GM21447 (cell line): ENCODE results near the gene AFF2.

Source experiments
- ATAC-seq: cut with Tn5 transposase; IDR thresholded peaks from one replicate; pipeline ENCODE4 v1.9.1; 2021; ENCODE audit not compliant: unreplicated experiment

The AFF2 gene

GRCh38 chrX:148722966-148723365, 222.5 kb downstream of the AFF2 start:
- ATAC-seq = no peak

GRCh38 chrX:148723551-148723950, 223.1 kb downstream of the AFF2 start:
- ATAC-seq = no peak

- no peak for ATAC-seq
These were observed 228.5 kb downstream of the AFF2 start for GRCh38 chrX:148728901-148729300.

- ATAC-seq = no peak
These were observed 232.3 kb downstream of the AFF2 start for GRCh38 chrX:148732743-148733142.

DNA sequence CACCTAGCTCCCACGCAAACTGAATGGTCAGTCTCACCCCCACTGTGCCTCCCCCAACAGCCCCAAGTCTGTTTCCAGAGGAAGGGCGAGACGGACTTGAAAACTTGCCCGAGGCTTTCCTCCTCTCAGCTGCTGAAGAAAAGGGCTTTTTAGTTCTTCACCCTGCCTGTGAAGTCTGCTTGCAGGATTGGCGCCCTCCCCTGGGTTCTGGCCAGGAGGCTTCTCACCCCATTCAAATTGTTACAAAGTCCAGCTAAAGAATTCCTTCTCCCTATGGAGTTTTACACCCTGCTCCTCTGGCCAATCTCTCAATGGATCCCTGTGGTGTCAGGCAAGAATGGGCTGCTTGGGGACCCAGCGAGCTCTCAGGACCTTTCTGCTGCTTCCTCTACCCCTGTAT, 241.0 kb downstream of the AFF2 start:
- ATAC-seq = no peak

DNA sequence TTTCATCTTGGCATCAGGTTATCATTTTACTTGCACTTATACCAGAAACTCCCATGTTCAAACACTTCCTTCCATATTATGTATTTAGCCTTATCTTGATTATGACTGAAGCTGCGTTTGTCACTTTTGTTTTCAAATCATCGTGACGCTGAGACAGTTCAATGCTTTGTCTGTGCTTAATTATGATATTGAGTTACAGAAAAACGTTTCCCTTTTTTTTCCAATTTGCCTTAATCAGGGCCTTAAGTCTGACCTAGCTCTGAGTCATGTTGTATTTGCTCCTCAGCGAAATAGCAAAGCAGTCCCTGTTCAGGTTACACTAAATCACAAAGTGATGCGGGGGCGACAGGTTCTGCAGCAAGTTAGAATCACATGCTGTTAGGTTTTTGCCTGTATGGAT, 254.7 kb downstream of the AFF2 start:
- ATAC-seq = no peak

GRCh38 chrX:148763896-148764295, 263.5 kb downstream of the AFF2 start:
- ATAC-seq = no peak

DNA sequence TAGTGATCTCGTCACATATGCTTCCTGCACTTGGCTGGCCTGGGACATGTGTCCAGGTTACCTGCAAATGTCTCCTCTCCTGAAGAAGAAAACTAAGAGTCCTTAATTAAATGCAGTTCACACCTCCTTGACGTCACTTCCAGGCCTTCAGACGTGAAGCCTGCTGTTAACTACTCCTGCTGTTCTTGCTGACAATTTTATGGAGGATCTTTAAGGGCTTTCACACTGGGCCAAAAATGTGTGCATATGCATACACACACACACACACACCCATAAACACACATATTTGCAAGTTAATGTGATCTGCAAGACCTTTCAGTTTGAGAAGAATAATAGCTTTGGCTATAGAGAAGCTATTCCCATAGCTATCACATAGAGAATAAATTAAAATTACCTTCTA, 267.9 kb downstream of the AFF2 start:
- ATAC-seq = no peak

DNA sequence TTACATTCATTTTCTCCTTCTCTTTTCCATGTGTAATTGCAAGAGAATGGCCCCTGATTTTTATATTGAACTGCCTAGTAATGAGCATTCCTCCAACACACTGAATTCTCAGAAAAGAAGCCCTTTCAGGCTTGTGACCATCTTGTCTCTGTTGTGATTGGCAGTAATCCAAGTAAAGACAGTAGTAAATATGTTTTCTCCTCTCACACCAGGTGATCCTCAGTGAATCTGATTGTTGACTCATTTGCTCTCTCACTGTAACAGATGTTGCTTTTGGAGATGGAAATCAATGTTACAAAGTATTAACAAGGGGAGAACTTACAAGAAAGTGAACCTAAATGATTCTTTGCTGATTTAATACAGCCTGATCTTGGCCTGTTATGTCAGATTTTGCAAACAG, 271.0 kb downstream of the AFF2 start:
- no peak for ATAC-seq

DNA sequence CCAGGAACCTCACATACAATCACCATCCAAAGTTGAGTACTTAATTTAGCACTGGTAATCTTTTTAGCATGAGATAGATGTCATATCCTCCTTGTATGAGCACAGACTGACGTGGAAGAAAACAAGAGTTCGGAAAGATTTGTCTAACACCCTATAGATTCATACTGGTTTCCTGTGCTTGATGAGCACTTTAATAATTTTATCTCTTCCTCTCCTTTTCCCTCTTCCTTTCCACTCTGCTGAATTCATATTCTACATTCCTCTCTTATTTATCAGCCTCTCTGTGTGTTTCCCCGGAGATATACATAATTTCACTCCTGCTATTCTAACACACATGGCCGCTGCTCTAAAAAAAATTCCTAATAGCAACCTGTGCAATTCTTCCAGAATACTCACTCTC, 273.9 kb downstream of the AFF2 start:
- ATAC-seq = no peak

- no peak for ATAC-seq
These were observed 283.7 kb downstream of the AFF2 start for GRCh38 chrX:148784137-148784536.

DNA sequence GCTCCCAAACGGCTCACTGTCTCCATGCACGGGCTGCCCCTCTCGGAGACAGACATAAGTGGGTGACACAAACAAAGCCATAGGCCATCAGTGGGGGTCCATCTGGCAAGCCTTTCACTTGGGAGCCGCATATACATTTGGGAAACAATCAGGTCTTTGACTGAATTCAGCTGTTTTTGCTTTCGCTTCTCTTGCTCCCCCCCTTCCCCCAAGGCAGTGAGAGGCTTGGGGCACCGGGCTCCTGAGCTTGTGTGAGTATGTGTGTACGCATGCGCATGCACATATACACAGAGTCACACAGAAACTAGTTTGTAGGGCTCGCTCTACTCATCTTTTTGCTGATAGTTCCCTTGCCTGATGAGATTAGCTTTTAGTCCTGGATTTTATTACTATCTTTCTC, 284.4 kb downstream of the AFF2 start:
- no peak for ATAC-seq

- no peak for ATAC-seq
These were observed 284.8 kb downstream of the AFF2 start for GRCh38 chrX:148785256-148785655.

DNA sequence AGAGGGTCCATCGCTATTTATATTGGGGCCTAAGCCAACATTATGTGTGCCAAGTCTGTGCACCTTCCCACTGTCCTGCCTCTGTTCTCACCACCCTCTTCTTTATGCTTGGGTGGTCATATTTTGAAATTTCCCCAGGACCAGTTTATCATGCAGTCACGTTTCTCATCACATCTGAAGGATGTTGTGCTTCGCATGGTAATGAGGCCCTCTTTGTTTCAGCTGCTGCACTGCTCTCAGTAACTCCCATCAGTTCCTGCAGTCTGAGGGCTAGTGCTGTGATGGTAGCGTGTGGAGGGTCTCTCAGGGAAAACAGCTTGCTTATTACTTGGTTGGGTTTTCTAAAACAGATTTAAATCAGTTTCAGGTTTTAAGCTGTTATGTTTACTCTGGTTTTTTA, 288.0 kb downstream of the AFF2 start:
- no peak for ATAC-seq

DNA sequence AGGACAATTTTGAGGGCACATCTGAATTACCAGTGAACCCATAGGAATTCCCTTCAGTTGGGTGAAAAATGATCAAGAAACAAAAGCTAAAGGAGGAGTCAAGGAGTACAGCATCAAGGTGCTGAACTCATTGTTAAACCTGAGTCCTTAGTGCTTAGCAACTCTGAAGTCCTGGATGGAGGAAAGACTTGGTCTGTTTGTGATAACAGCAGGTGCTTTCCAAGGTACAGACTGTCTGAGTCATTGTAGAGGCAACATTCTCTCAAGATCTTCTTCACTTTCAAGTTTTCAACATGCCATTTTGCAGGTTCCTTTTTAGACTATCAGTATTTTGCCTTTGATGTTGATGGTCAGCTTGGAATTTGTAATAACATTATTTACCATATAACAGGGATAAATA, 293.9 kb downstream of the AFF2 start:
- no peak for ATAC-seq

- ATAC-seq = no peak
These were observed 304.4 kb downstream of the AFF2 start for GRCh38 chrX:148804579-148805355.

- no peak for ATAC-seq
These were observed 305.9 kb downstream of the AFF2 start for GRCh38 chrX:148806145-148806870.

GRCh38 chrX:148808833-148809232, 308.4 kb downstream of the AFF2 start:
- ATAC-seq = no peak

- ATAC-seq = no peak
These were observed 310.8 kb downstream of the AFF2 start for GRCh38 chrX:148811236-148811635.

- no peak for ATAC-seq
These were observed 313.0 kb downstream of the AFF2 start for GRCh38 chrX:148813422-148813821.

DNA sequence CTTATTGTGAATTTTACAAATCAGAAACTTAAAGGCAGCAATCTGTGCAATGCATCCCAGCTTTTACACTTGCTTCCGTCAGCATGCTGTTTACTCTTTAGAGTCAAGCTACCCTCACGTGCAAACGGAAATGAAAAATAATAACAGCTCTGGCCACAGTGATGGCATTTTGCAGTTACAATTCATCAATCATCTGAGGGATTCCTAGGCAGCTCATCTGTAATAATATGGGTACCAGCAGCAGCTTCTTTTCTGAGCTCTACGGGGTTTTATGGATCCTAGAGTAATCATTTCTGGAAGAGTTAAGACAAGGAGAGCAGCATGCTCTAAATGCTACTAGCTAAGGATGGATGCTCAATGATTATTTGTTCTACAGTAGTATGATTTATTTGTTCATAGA, 313.6 kb downstream of the AFF2 start:
- ATAC-seq = no peak

DNA sequence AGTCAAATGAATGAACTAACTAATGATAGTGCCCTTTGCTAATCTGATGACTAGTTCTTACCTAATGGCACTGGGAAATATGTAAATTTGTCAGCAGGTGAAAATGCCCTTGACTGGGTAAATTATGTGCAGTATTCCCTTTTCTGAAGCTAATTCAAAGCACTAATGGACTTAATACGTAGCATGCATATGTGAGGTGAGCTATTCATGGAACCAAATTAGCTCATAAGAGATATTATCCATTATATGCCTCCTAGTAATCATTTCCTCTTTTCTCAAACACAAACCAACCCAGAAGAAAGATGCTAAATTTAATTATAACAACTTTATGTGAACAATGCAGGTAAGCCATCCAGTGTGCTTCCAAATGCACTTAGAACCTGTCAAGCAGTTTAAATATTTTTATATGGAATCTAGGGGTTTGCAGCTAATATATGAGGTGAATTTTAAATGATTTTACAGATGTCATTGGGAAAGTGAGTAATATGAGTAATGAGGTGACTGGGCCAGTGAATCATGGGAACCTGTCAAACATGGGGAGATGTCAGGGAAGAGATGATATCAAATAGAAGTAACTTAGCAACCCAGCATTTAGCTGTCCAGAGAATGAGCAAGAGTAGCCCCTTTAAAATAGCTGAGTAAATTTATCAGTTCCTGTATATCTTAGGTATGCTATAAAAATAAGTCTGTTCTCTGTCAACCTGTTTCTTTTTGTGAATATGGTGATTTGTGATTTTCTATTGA, 315.0 kb downstream of the AFF2 start:
- ATAC-seq = no peak
